H7 (cell line): ENCODE measurements around the gene FAT2. TPM values are rescaled to one million over a fixed set of nuclear protein-coding genes. Genes with fewer than 3 reads are reported as not detected.

Experiments used
- DNase-seq: peaks from one replicate; pipeline ENCODE4 v3.0.0; 2012
- H3K27me3 ChIP-seq: 2 replicates; pipeline ENCODE4 v1.6.0; 2011; ENCODE audit warnings: mild to moderate bottlenecking, low read length; ENCODE audit not compliant: control insufficient read depth, insufficient read depth
- H3K36me3 ChIP-seq: replicated peaks from 2 replicates; pipeline ENCODE4 v1.5.1; 2011; ENCODE audit warnings: low read length; ENCODE audit not compliant: control insufficient read depth, insufficient read depth
- H3K4me3 ChIP-seq: 2 replicates; pipeline ENCODE4 v1.5.1; 2011; ENCODE audit warnings: low read depth, mild to moderate bottlenecking, control low read depth, low read length, moderate library complexity; ENCODE audit not compliant: insufficient read depth
- total RNA-seq: library from RNA; depleted of rRNA; stranded (reverse); fragments of >200 nt; shearing (Covaris generic); gene quantifications from 2 replicates; pipeline ENCODE4 v1.2.3, GENCODE V29; 2014

Gene FAT2
- total RNA-seq, 1 experiment from 2014 or later = under 0.01 TPM

DNA sequence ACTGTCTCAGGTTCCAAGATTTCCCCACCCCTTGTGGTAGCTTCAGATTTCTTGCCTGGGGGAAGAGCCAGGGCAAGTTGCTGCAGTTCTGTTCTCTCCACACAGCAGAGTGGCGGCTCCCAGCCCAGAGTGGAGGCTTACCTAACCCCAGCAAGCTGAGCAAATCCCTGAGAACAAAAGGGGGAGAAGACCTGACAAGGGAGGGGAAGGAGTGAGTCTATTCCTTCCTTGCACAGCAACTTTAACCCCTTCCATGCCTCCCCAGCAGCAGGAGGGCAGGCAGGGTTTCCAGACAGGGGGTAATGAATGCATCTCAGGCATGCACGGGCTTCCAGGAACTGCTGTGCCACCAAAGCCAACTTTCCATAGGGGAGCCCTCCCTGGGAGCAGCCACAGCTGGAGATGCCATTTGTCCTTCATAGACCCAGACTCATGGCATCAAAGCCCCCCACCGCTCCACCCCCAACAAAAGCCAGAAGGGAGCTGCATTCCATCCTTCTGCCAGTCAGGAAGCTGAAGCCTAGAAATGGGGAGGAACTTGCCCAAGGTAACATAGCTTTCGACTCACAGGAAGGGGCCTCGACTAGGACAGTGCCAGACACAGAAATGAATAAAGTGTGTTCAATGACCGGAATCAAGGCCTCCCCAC lies 28.8 kb upstream of the FAT2 start:
- DNase-seq = peak; percentile 67
- H3K4me3 ChIP-seq = no peak overlapping the region
- H3K27me3 ChIP-seq = no peaks in the 10 kb centered on the region
- no peaks in the 10 kb centered on the region for H3K36me3 ChIP-seq

GRCh38 chr5:151618907-151619306 lies 27.8 kb upstream of the FAT2 start:
- Histone ChIP-seq H3K27me3 (no peaks in the 10 kb centered on the region), H3K36me3 (no peaks in the 10 kb centered on the region)
- no peak for DNase-seq

GRCh38 chr5:151617841-151618710 lies 26.9 kb upstream of the FAT2 start:
- Histone ChIP-seq H3K27me3 (no peaks in the 10 kb centered on the region), H3K4me3 (no peak overlapping the region)

More at GRCh38 chr5:151618907-151619306, 27.8 kb upstream of the FAT2 start:
- H3K4me3 ChIP-seq = no peak overlapping the region

DNA sequence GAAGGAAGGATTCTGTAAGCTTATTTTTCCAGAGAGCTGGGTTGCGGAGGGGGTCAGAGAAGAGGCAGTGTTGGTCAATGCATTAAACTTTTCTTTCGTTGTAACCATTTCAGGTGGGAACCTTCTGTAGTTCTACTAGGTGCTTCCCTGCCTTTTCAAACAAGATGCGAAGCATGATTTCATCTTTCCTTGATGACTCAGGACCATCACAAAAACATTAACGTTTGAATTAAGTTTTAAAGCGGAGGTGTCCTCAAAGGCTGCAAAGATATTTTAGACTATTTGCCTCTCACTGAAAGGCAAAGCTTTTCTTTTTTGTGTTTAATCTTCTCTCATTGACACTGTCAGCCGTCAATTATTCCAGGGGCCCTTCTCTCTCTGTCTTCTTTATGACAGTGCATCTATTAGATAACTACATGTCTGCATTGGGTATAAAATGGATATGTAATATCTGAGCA lies 26.3 kb upstream of the FAT2 start:
- Histone ChIP-seq H3K36me3 (no peaks in the 10 kb centered on the region), H3K4me3 (no peak overlapping the region), H3K27me3 (no peaks in the 10 kb centered on the region)
- DNase-seq = no peak

More at GRCh38 chr5:151617841-151618710, 26.9 kb upstream of the FAT2 start:
- DNase-seq = no peak
- no peaks in the 10 kb centered on the region for H3K36me3 ChIP-seq

DNA sequence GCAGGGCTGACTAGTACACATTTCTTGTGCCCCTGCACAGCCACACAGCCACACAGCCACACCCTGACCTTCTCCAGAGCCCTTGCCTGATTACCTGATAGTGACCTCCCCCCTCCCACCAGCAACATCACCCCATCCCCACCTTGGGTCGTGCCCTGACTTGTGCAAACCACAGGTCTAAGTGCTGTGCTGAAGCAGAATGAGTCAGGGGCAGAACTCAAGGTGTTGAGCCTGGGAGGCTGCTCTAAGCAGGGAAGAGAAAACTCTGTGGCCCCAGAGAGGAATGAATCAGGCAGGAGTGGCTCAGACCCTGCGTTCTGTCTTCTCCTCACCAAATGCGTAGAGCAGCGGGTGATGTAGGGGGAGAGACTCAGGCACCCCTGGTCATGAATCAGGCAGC lies 24.3 kb upstream of the FAT2 start:
- DNase-seq = no peak
- Histone ChIP-seq H3K36me3 (no peaks in the 10 kb centered on the region), H3K27me3 (no peaks in the 10 kb centered on the region), H3K4me3 (no peak overlapping the region)

GRCh38 chr5:151614565-151614964 lies 23.4 kb upstream of the FAT2 start:
- Histone ChIP-seq H3K4me3 (no peak overlapping the region), H3K27me3 (no peaks in the 10 kb centered on the region)
- DNase-seq = no peak

GRCh38 chr5:151612689-151613427 lies 21.7 kb upstream of the FAT2 start:
- H3K4me3 ChIP-seq = no peak overlapping the region
- DNase-seq = no peak
- no peaks in the 10 kb centered on the region for H3K27me3 ChIP-seq
- H3K36me3 ChIP-seq = no peaks in the 10 kb centered on the region

More at GRCh38 chr5:151614565-151614964, 23.4 kb upstream of the FAT2 start:
- H3K36me3 ChIP-seq = no peaks in the 10 kb centered on the region

GRCh38 chr5:151611127-151611775 lies 20.1 kb upstream of the FAT2 start:
- no peak for DNase-seq
- H3K36me3 ChIP-seq = no peaks in the 10 kb centered on the region
- no peaks in the 10 kb centered on the region for H3K27me3 ChIP-seq
- H3K4me3 ChIP-seq = no peak overlapping the region

GRCh38 chr5:151608522-151608921 lies 17.4 kb upstream of the FAT2 start:
- Histone ChIP-seq H3K4me3 (no peak overlapping the region), H3K27me3 (0 out of 2 replicates have a peak, but pooled peaks cover 1% of the 10 kb centered on the region), H3K36me3 (no peaks in the 10 kb centered on the region)
- no peak for DNase-seq

DNA sequence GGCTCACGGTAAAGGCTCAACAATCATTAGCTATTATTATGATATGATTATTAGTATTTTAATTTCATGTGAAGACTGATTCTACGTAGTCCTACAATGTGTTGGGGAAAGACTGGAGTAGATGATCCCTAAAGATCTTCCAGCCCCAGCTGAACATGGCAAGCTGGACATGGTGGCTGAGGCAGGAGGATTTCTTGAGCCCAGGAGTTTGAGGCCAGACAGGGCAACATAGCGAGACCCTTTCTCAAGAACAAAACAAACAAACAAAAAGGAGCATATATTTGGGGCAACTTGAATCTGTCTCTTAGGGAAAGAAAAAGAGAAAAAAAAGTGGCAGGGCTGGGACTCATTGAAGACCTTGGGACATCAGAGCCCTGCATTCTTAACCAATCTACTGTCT lies 16.2 kb upstream of the FAT2 start:
- 0 out of 2 replicates have a peak, but pooled peaks cover 1% of the 10 kb centered on the region for H3K27me3 ChIP-seq
- no peak overlapping the region for H3K4me3 ChIP-seq
- no peak for DNase-seq
- no peaks in the 10 kb centered on the region for H3K36me3 ChIP-seq

DNA sequence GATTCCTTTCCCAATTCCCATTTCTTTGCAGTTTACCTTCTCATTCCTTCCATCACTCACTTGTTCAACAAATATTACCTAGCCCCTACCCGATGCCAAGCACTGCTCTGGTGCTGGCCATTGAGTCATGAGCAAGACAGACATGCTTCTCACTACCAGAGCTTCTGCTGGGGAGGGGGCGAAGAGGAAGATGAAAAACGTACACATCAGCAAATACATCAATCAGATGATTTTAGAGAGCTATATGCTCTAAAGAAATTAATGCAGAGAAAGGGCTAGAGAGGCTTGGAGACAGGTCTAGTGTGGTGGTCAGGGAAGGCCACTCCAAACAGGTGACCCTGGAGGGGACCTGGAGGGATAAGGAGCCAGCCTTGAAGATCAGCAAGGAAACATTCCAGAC lies 14.4 kb upstream of the FAT2 start:
- no peak for DNase-seq
- Histone ChIP-seq H3K4me3 (no peak overlapping the region), H3K36me3 (no peaks in the 10 kb centered on the region), H3K27me3 (0 out of 2 replicates have a peak, but pooled peaks cover 1% of the 10 kb centered on the region)

DNA sequence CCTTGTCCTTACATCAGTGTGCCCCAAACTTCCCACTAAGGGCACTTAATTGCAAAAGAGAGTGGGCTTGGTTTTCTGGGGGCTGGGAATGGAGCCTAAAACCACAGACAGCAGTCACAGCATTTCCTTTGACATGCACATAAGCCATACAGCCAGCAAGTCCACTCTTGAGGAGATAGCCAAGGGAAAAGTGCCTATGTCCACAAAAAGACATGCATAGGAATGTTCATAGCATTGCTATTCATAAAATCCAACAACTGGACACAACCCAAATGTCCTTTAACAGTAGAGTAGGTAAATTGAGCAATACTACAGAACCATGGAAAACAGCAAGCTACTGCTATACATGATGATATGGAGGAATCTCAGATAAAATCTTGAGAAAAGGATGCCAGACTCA lies 11.7 kb upstream of the FAT2 start:
- no peaks in the 10 kb centered on the region for H3K36me3 ChIP-seq
- H3K27me3 ChIP-seq = 0 out of 2 replicates have a peak, but pooled peaks cover 1% of the 10 kb centered on the region
- H3K4me3 ChIP-seq = no peak overlapping the region
- no peak for DNase-seq

- H3K27me3 ChIP-seq = 0 out of 2 replicates have a peak, but pooled peaks cover 1% of the 10 kb centered on the region
- no peak for DNase-seq
- H3K4me3 ChIP-seq = no peak overlapping the region
- no peaks in the 10 kb centered on the region for H3K36me3 ChIP-seq
Observed at GRCh38 chr5:151601391-151601790, 10.3 kb upstream of the FAT2 start.

- Histone ChIP-seq H3K36me3 (no peaks in the 10 kb centered on the region), H3K27me3 (no peaks in the 10 kb centered on the region), H3K4me3 (no peak overlapping the region)
- no peak for DNase-seq
Observed at GRCh38 chr5:151600069-151600665, 9.0 kb upstream of the FAT2 start.
